ENCODE results near the gene AGT.

Gene AGT

GRCh38 chr1:230684146-230684545 lies 29.8 kb downstream of the AGT start:
- H3K36me3 ChIP-seq (ENCODE audit: control insufficient read depth, insufficient read depth, low read length), result peaks cover 96% of the 10 kb centered on the region
- H3K9me3 ChIP-seq (ENCODE audit: control insufficient read depth, insufficient read depth, low read length), result no peaks in the 10 kb centered on the region
- H3K27ac ChIP-seq (ENCODE audit: low read depth, low read length), result no peak overlapping the region
- H3K27me3 ChIP-seq (ENCODE audit: control insufficient read depth, insufficient read depth, low read length), result no peaks in the 10 kb centered on the region
- no peak overlapping the region for H3K9ac ChIP-seq (ENCODE audit: low read depth, low read length)
- H3K4me3 ChIP-seq (ENCODE audit: low read depth, low read length), result no peak overlapping the region
- no peaks in the 10 kb centered on the region for H3K4me1 ChIP-seq (ENCODE audit: control insufficient read depth, insufficient read depth, low read length)

GRCh38 chr1:230682882-230683610 lies 30.9 kb downstream of the AGT start:
- H3K4me1 ChIP-seq (ENCODE audit: control insufficient read depth, insufficient read depth, low read length), result no peaks in the 10 kb centered on the region
- no peak overlapping the region for H3K27ac ChIP-seq (ENCODE audit: low read depth, low read length)
- H3K9ac ChIP-seq (ENCODE audit: low read depth, low read length), result no peak overlapping the region
- H3K9me3 ChIP-seq (ENCODE audit: control insufficient read depth, insufficient read depth, low read length), result no peaks in the 10 kb centered on the region
- no peaks in the 10 kb centered on the region for H3K27me3 ChIP-seq (ENCODE audit: control insufficient read depth, insufficient read depth, low read length)
- H3K36me3 ChIP-seq (ENCODE audit: control insufficient read depth, insufficient read depth, low read length), result peaks cover 98% of the 10 kb centered on the region
- no peak overlapping the region for H3K4me3 ChIP-seq (ENCODE audit: low read depth, low read length)

GRCh38 chr1:230682274-230682673 lies 31.6 kb downstream of the AGT start:
- Histone ChIP-seq H3K27ac (ENCODE audit: low read depth, low read length) (no peak overlapping the region), H3K9me3 (ENCODE audit: control insufficient read depth, insufficient read depth, low read length) (no peaks in the 10 kb centered on the region), H3K36me3 (ENCODE audit: control insufficient read depth, insufficient read depth, low read length) (peaks cover 100% of the 10 kb centered on the region), H3K4me3 (ENCODE audit: low read depth, low read length) (no peak overlapping the region), H3K4me1 (ENCODE audit: control insufficient read depth, insufficient read depth, low read length) (no peaks in the 10 kb centered on the region), H3K9ac (ENCODE audit: low read depth, low read length) (no peak overlapping the region), H3K27me3 (ENCODE audit: control insufficient read depth, insufficient read depth, low read length) (no peaks in the 10 kb centered on the region)

- Histone ChIP-seq H3K4me1 (ENCODE audit: control insufficient read depth, insufficient read depth, low read length) (no peaks in the 10 kb centered on the region), H3K36me3 (ENCODE audit: control insufficient read depth, insufficient read depth, low read length) (peaks cover 98% of the 10 kb centered on the region)
Observed at GRCh38 chr1:230681599-230681998, 32.3 kb downstream of the AGT start.

GRCh38 chr1:230680300-230681025 lies 33.5 kb downstream of the AGT start:
- H3K9ac ChIP-seq (ENCODE audit: low read depth, low read length), result no peak overlapping the region
- H3K36me3 ChIP-seq (ENCODE audit: control insufficient read depth, insufficient read depth, low read length), result peaks cover 98% of the 10 kb centered on the region
- H3K27ac ChIP-seq (ENCODE audit: low read depth, low read length), result no peak overlapping the region
- no peak overlapping the region for H3K4me3 ChIP-seq (ENCODE audit: low read depth, low read length)
- H3K4me1 ChIP-seq (ENCODE audit: control insufficient read depth, insufficient read depth, low read length), result no peaks in the 10 kb centered on the region
- no peaks in the 10 kb centered on the region for H3K9me3 ChIP-seq (ENCODE audit: control insufficient read depth, insufficient read depth, low read length)
- H3K27me3 ChIP-seq (ENCODE audit: control insufficient read depth, insufficient read depth, low read length), result no peaks in the 10 kb centered on the region

More at GRCh38 chr1:230681599-230681998, 32.3 kb downstream of the AGT start:
- Histone ChIP-seq H3K9me3 (ENCODE audit: control insufficient read depth, insufficient read depth, low read length) (no peaks in the 10 kb centered on the region), H3K4me3 (ENCODE audit: low read depth, low read length) (no peak overlapping the region), H3K9ac (ENCODE audit: low read depth, low read length) (no peak overlapping the region), H3K27me3 (ENCODE audit: control insufficient read depth, insufficient read depth, low read length) (no peaks in the 10 kb centered on the region), H3K27ac (ENCODE audit: low read depth, low read length) (no peak overlapping the region)

GRCh38 chr1:230679825-230680224 lies 34.1 kb downstream of the AGT start:
- no peaks in the 10 kb centered on the region for H3K27me3 ChIP-seq (ENCODE audit: control insufficient read depth, insufficient read depth, low read length)
- H3K4me1 ChIP-seq (ENCODE audit: control insufficient read depth, insufficient read depth, low read length), result no peaks in the 10 kb centered on the region
- peaks cover 96% of the 10 kb centered on the region for H3K36me3 ChIP-seq (ENCODE audit: control insufficient read depth, insufficient read depth, low read length)
- no peak overlapping the region for H3K9ac ChIP-seq (ENCODE audit: low read depth, low read length)
- H3K9me3 ChIP-seq (ENCODE audit: control insufficient read depth, insufficient read depth, low read length), result no peaks in the 10 kb centered on the region
- no peak overlapping the region for H3K4me3 ChIP-seq (ENCODE audit: low read depth, low read length)
- H3K27ac ChIP-seq (ENCODE audit: low read depth, low read length), result no peak overlapping the region

- no peaks in the 10 kb centered on the region for H3K9me3 ChIP-seq (ENCODE audit: control insufficient read depth, insufficient read depth, low read length)
- H3K27ac ChIP-seq (ENCODE audit: low read depth, low read length), result no peak overlapping the region
- H3K27me3 ChIP-seq (ENCODE audit: control insufficient read depth, insufficient read depth, low read length), result no peaks in the 10 kb centered on the region
- no peak overlapping the region for H3K4me3 ChIP-seq (ENCODE audit: low read depth, low read length)
- no peaks in the 10 kb centered on the region for H3K4me1 ChIP-seq (ENCODE audit: control insufficient read depth, insufficient read depth, low read length)
- H3K36me3 ChIP-seq (ENCODE audit: control insufficient read depth, insufficient read depth, low read length), result peaks cover 96% of the 10 kb centered on the region
- H3K9ac ChIP-seq (ENCODE audit: low read depth, low read length), result no peak overlapping the region
Observed at GRCh38 chr1:230679192-230679591, 34.7 kb downstream of the AGT start.

GRCh38 chr1:230677200-230677599 lies 36.7 kb downstream of the AGT start:
- H3K27ac ChIP-seq (ENCODE audit: low read depth, low read length), result no peak overlapping the region
- no peaks in the 10 kb centered on the region for H3K4me1 ChIP-seq (ENCODE audit: control insufficient read depth, insufficient read depth, low read length)
- H3K27me3 ChIP-seq (ENCODE audit: control insufficient read depth, insufficient read depth, low read length), result no peaks in the 10 kb centered on the region
- no peak overlapping the region for H3K9ac ChIP-seq (ENCODE audit: low read depth, low read length)
- no peaks in the 10 kb centered on the region for H3K9me3 ChIP-seq (ENCODE audit: control insufficient read depth, insufficient read depth, low read length)
- H3K4me3 ChIP-seq (ENCODE audit: low read depth, low read length), result no peak overlapping the region
- peaks cover 96% of the 10 kb centered on the region for H3K36me3 ChIP-seq (ENCODE audit: control insufficient read depth, insufficient read depth, low read length)

GRCh38 chr1:230674581-230674980 lies 39.3 kb downstream of the AGT start:
- H3K36me3 ChIP-seq (ENCODE audit: control insufficient read depth, insufficient read depth, low read length), result peaks cover 95% of the 10 kb centered on the region
- no peaks in the 10 kb centered on the region for H3K9me3 ChIP-seq (ENCODE audit: control insufficient read depth, insufficient read depth, low read length)
- no peaks in the 10 kb centered on the region for H3K4me1 ChIP-seq (ENCODE audit: control insufficient read depth, insufficient read depth, low read length)
- no peak overlapping the region for H3K9ac ChIP-seq (ENCODE audit: low read depth, low read length)
- no peak overlapping the region for H3K4me3 ChIP-seq (ENCODE audit: low read depth, low read length)
- no peaks in the 10 kb centered on the region for H3K27me3 ChIP-seq (ENCODE audit: control insufficient read depth, insufficient read depth, low read length)
- no peak overlapping the region for H3K27ac ChIP-seq (ENCODE audit: low read depth, low read length)

- H3K27me3 ChIP-seq (ENCODE audit: control insufficient read depth, insufficient read depth, low read length), result no peaks in the 10 kb centered on the region
- H3K4me1 ChIP-seq (ENCODE audit: control insufficient read depth, insufficient read depth, low read length), result no peaks in the 10 kb centered on the region
- no peaks in the 10 kb centered on the region for H3K9me3 ChIP-seq (ENCODE audit: control insufficient read depth, insufficient read depth, low read length)
- H3K4me3 ChIP-seq (ENCODE audit: low read depth, low read length), result no peak overlapping the region
- no peak overlapping the region for H3K9ac ChIP-seq (ENCODE audit: low read depth, low read length)
- no peak overlapping the region for H3K27ac ChIP-seq (ENCODE audit: low read depth, low read length)
- H3K36me3 ChIP-seq (ENCODE audit: control insufficient read depth, insufficient read depth, low read length), result peaks cover 98% of the 10 kb centered on the region
Observed at GRCh38 chr1:230669543-230669942, 44.4 kb downstream of the AGT start.

- H3K36me3 ChIP-seq (ENCODE audit: control insufficient read depth, insufficient read depth, low read length), result peaks cover 98% of the 10 kb centered on the region
- no peak overlapping the region for H3K9ac ChIP-seq (ENCODE audit: low read depth, low read length)
- H3K4me1 ChIP-seq (ENCODE audit: control insufficient read depth, insufficient read depth, low read length), result no peaks in the 10 kb centered on the region
- H3K27ac ChIP-seq (ENCODE audit: low read depth, low read length), result no peak overlapping the region
- H3K27me3 ChIP-seq (ENCODE audit: control insufficient read depth, insufficient read depth, low read length), result no peaks in the 10 kb centered on the region
- no peak overlapping the region for H3K4me3 ChIP-seq (ENCODE audit: low read depth, low read length)
- H3K9me3 ChIP-seq (ENCODE audit: control insufficient read depth, insufficient read depth, low read length), result no peaks in the 10 kb centered on the region
Observed at GRCh38 chr1:230668227-230668626, 45.7 kb downstream of the AGT start.
